ENCODE data around the gene CFAP100. TPM values are rescaled to one million over a fixed set of nuclear protein-coding genes. Genes with fewer than 3 reads are reported as not detected.

The CFAP100 gene
- total RNA-seq, 4 donors from 2014 or later, result not detected

GRCh38 chr3:126485956-126486355 is 91.2 kb downstream of the CFAP100 start:
- Histone ChIP-seq H3K27ac (no peak overlapping the region), H3K27me3 (no peaks in the 10 kb centered on the region), H3K9me3 (no peaks in the 10 kb centered on the region), H3K4me3 (replicated peaks in 1 of 3) (no peak overlapping the region), H3K36me3 (no peaks in the 10 kb centered on the region), H3K4me1 (no peaks in the 10 kb centered on the region)
- no peak for DNase-seq
- no peak for TF ChIP-seq POLR2A (IDR thresholded peaks at IDR 0.05)
- no peak for TF ChIP-seq CTCF (IDR thresholded peaks at IDR 0.05)
- 91 to 95% methylated on average over 8 to 9 of the region's 9 CpGs for WGBS, 2 donors
- intact Hi-C loops (cut with DNase I), result no loop called here

Other genes with a start within 250 kb of the CFAP100 start
- 10 to 100 TPM in 1 of 4 donors, 1 to 10 TPM in 3; 2.1 to 12.1 (median 6.1) TPM for gene ALDH1L1, start 214.3 kb upstream of the CFAP100 start, total RNA-seq
- 10 to 100 TPM; 20.6 to 49.2 (median 27.5) TPM for gene KLF15, start 37.5 kb upstream of the CFAP100 start, total RNA-seq
- gene ZXDC, start 81.0 kb downstream of the CFAP100 start, total RNA-seq, result 10 to 100 TPM; 51.5 to 96.8 (median 57.4) TPM
- gene UROC1, start 122.9 kb downstream of the CFAP100 start, total RNA-seq, result not detected
- under 1 TPM in 2 of 4 donors, not detected in 2; 0.13 to 0.56 TPM for gene CHST13, start 129.2 kb downstream of the CFAP100 start, total RNA-seq
- gene C3orf22, start 164.0 kb downstream of the CFAP100 start, total RNA-seq, result not detected

Data from thyroid gland (tissue), 4 donors.